ENCODE data around the gene HNF4A. TPM values are rescaled to one million over a fixed set of nuclear protein-coding genes. Genes with fewer than 3 reads are reported as not detected.
A peak's percentile ranks its signal among the peaks of the same experiment; 100 is the strongest.
"Not testable (repeated sequence)": the region's sequence is repeated elsewhere in the genome, so short reads cannot be mapped to it uniquely, and the experiment has no call there.

HNF4A gene
- total RNA-seq, 2 donors from 2014 or later = 301 to 321 TPM

DNA sequence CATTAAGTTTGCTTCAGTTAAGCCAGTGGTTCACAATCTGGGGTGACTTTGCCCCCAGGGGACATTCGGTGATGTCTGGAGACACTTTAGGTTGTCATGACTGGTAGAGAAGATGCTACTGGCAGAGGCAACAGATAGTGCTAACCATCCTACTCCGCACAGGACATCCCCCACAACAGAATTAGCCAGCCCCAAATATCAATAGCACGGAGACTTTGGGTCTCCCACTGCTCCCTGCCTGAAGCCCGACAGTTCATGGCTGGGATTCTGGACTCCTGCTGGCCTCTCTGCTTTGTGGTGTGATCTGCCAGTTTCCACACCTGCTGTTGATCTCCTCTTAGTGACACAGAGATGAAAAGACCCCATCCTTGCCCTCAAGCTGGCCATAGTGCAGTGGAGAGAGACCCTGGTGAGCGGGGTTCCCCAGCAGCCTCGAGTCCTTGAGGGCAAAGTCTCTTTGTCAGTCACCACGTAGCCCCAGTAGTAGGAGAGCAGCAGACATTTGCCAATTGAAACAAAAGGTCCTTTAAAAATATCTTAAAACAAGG lies 95.5 kb downstream of the HNF4A start:
- intact Hi-C loops (cut with DNase I, micrococcal nuclease) = no loop called here
- ATAC-seq = no peak
- no peak for DNase-seq

DNA sequence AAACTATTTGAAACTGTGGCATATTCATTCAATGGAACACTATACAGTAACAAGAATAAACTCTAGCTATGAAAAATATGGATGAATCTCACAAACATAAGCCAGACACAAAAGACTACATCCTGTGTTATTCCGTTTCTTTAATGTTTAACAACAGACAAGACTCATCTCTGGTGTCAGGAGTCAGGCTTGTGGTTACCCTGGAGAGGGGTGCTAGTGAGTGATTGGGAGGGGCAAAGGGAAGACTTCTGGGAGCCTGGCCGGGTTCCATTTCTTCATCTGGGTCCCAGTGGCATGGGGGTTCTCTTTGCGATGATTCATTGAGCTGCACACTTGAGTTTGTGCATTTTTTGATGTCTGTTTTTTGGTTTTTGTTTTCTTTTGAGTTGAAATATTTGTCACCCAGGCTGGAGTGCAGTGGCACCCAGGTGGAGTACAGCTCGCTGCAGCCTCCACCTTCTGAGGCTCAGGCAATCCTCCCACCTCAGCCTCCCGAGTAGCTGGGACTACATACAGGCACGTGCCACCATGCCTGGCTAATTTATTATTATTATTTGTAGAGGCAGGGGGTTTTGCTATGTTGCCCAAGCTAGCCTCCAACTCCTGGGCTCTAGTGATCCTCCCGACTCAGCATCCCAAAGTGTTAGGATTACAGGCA lies 98.9 kb downstream of the HNF4A start:
- intact Hi-C loops (cut with DNase I, micrococcal nuclease) = no loop called here
- ATAC-seq (no peak), DNase-seq (no peak)

DNA sequence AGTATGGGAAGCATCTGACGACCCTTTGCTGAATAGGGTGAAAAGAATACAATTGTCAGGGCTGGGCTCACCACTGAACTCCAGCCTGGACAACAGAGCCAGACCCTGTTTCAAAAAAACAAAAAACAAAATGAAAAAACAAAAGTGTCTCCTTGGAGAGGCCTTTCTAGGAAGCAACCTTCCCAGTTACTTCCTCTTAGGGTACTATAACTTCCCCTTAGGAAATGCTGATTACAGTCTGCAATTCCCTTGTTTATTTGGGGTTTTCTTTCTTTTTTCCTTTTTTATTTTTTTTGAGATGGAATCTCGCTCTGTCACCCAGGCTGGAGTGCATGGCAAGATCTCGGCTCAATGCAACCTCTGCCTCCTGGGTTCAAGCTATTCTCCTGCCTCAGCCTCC lies 99.6 kb downstream of the HNF4A start:
- intact Hi-C loops (cut with DNase I, micrococcal nuclease) = no loop called here
- ATAC-seq (no peak), DNase-seq (no peak)

DNA sequence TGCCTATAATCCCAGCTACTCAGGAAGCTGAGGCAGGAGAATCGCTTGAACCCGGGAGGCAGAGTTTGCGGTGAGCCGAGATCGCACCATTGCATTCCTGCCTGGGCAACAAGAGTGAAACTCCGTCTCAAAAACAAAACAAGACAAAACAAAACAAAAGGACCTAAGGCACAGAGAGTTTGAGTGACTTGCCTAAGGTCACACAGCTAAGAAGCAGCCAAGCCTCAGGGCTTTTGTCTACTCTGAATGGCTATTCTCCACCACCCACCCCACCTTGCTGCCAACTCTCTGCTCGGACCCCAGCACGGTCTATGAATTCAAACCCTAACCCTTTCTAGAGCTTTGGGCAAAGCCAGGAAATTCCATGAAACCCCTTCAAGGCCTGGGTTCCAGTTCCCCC lies 101.1 kb downstream of the HNF4A start:
- intact Hi-C loops (cut with DNase I, micrococcal nuclease) = no loop called here
- ATAC-seq = no peak
- no peak for DNase-seq

DNA sequence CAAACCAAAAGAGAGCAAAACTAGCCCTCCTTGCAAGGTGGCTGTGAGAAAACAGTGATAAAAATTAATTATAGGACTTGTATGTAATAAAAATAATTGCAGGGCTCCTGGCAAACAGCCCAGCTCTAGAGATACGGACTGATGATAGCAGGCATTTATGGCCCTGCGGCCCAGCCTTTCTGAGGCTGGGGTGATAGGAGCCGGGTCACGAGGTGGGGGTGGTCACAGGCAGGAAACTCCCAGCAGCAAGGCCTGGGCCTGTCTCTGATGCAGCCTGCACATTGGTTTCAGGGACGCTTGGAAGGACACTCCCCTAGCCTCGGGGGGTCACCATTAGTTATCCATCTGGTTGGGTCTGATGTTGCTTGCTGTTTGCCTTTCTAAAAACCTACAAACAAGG lies 101.5 kb downstream of the HNF4A start:
- DNase-seq (peak; percentile 62 to 74), ATAC-seq (peak; percentile 67)
- intact Hi-C loops (cut with DNase I, micrococcal nuclease) = no loop called here

DNA sequence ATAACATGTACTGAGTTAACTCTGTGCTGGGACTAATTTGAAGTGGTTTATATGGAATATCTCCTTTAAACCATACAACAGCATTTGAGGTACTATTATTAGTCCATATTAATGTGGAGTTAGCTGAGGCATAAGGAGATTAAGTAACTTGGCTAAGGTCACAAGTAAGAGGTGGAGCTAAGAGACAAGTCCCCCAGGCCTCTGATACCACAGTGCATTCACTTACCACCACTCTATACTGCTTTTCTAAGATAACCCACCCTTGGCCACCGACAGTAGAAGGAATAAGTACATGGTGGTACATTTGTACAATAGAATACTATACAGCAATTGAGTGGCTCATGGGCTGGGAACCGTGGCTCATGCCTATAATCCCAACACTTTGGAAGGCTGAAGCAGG lies 103.8 kb downstream of the HNF4A start:
- intact Hi-C loops (cut with DNase I, micrococcal nuclease) = no loop called here
- DNase-seq (no peak), ATAC-seq (no peak)

DNA sequence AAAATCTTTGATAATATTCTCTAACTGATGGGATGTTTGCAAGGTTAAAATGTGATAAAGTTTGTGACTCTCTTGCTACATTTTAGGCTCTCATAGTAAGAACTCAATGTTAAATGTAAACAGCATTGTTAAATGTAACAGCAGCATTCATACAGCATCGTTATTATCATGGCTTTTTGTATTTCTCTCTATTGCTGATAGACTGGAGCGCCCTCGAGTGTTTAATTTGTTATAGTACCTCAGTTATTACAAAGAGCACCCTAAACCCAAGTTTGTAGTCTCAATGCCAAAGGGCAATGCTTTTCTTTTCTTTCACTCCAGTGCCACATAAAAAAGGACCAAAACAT lies 105.3 kb downstream of the HNF4A start:
- DNase-seq (no peak), ATAC-seq (peak; percentile 67)
- intact Hi-C loops (cut with DNase I, micrococcal nuclease) = loop anchor here in 1 of 2 donors (10.0 kb wide), 1 partner anchor 246 kb away; the partner anchor contains the start of gene OSER1

DNA sequence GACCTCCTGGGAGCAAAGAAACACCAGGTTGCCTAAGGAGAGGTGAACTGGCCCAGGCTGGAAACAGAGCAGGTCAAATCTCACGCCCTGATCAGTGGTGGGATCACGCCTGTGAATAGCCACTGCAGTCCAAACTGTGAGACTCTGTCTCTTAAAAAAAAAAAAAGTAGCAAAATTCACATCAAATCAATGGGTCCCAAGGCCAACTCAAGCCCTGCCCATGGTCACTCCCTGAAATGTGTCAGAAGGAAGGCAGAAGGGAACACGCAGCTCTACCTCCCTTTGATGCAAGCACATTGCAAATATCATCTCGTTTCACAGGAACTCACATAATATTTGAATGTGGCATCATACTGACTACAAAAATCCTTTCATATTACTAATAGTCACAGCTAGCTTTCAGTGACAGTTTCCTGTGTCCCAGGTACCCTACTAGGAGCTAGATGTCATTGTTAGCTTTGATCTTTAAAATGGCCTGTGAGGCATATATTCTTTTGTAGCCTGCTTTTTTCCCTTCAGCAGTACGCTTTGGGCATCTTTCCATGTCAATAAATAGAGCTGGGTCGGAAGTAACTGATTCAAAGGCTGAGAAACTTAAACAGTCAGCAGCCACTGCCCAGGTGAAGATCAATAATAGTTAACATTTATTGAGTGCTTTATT lies 105.8 kb downstream of the HNF4A start:
- intact Hi-C loops (cut with DNase I, micrococcal nuclease) = loop anchor here in 1 of 2 donors (10.0 kb wide), 1 partner anchor 246 kb away; the partner anchor contains the start of gene OSER1
- DNase-seq = no peak
- ATAC-seq = peak; percentile 43

DNA sequence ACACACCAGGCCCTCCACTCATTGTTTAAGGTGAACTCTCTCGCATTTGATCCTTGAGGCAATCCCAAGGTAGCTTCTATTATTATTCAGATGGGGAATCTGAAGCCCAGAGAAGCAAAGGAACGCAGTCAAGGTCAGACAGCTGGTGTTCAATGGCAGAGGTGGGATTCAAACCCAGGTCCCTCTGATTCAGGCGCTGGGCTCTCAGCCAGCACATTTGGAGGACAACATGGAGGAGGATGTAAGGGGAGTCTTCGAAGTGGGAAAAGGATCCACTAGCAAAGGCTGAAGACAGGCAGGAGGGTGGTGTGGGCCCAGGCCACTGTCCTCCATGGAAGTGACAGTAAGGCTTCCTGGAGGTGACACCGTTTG lies 106.3 kb downstream of the HNF4A start:
- intact Hi-C loops (cut with DNase I, micrococcal nuclease) = loop anchor here in 1 of 2 donors (10.0 kb wide), 1 partner anchor 247 kb away; the partner anchor contains the start of gene OSER1
- DNase-seq = no peak
- peak; percentile 3 for ATAC-seq

DNA sequence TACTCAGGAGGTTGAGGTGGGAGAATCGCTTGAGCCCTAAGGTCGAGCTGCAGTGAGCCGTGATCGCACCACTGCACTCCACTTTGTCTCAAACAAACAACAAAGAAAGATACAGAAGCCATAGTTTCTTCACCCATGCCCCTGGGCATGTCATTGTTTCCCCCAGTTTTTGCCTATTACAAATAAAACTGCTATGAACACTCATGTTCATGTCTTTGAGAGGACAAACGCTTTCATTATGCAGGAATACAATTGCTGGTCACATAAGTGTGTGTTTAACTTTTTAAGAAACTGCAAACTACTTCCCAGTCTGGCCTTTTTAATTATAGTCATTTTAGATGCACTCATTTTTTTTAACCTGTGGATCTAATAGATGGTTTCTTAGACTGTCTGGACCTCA lies 108.0 kb downstream of the HNF4A start:
- DNase-seq (no peak), ATAC-seq (no peak)
- intact Hi-C loops (cut with DNase I, micrococcal nuclease) = loop anchor here in 1 of 2 donors (10.0 kb wide), 1 partner anchor 249 kb away; the partner anchor contains the start of gene OSER1

DNA sequence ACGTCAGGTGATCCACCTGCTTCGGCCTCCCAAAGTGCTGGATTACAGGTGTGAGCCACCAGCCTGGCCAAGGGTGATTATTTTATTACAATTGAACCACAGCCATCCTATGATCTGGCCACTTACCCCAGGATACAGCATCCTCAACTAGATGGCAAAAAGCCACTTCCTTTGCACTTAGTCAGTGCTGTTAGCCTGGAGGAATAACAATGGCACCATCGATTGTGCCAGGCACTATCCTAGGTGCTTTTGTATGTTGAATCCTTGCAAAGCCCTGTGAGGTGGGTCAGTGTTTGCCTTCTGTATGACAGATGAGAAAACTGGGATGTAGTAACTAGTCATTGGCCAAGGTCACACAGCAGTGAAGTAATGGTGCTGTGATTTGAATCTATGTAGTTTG lies 109.0 kb downstream of the HNF4A start:
- ATAC-seq (no peak), DNase-seq (no peak)
- intact Hi-C loops (cut with DNase I, micrococcal nuclease) = loop anchor here in 1 of 2 donors (10.0 kb wide), 1 partner anchor 250 kb away; the partner anchor contains the start of gene OSER1

DNA sequence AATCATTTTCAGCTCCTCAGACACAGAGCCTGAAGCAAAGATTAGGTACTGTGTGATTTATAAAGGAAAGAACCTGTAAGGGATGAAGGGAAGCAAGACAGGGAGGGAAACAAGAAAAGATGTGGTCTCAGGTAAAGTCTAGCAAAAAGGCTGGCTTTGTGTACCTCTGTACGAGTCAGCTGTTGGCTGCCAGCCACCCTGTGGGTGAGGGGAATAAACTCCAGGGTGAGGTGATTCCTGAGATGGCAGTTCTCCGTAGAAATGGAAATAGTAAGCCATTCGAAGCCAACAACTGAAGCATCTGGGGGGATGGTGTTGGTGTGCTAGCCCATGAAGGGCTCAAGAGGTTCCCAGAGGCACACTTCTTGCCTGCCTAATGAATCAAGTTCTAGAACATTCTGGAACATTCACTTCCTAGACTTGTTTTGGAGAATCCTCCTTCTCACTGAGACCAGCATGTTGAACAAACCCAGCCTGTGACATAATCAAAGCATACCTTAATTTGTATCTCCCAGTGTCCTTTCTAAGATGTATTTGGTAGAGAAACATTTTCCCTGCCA lies 109.6 kb downstream of the HNF4A start:
- ATAC-seq (peak; percentile 31), DNase-seq (peak in 1 of 2 donors; percentile 75)
- intact Hi-C loops (cut with DNase I, micrococcal nuclease) = loop anchor here in 1 of 2 donors (10.0 kb wide), 1 partner anchor 250 kb away; the partner anchor contains the start of gene OSER1

DNA sequence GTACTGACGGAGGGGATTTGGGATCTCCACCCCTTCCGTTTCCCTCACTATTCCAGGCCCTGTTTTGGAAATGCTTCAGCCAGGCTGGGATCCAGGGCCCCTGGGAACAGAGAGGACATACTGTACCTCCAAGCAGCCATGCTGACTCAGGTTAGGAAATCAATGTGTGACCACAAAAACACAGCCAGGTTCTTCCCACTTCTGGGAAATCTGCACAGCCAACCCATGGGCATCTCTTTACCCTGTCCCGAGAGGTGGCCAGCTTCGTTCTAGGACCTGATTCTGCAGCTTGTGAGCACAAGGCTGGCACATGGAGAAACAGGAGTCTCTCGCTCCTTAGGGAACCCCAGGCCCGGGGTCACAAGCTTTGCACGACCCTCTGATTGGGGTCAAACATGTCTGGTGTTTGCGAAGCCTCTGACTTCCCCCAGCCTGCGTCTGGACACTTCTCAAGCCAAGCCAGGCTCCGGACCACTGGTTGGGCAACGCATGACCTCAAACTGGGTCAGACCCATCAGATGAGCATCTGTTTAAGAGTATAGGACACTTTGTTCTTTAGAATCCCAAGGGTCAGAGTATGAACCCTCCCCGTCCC lies 111.9 kb downstream of the HNF4A start:
- ATAC-seq (no peak), DNase-seq (no peak)
- intact Hi-C loops (cut with DNase I, micrococcal nuclease) = loop anchor here in 1 of 2 donors (10.0 kb wide), 1 partner anchor 253 kb away; the partner anchor contains the start of gene OSER1

DNA sequence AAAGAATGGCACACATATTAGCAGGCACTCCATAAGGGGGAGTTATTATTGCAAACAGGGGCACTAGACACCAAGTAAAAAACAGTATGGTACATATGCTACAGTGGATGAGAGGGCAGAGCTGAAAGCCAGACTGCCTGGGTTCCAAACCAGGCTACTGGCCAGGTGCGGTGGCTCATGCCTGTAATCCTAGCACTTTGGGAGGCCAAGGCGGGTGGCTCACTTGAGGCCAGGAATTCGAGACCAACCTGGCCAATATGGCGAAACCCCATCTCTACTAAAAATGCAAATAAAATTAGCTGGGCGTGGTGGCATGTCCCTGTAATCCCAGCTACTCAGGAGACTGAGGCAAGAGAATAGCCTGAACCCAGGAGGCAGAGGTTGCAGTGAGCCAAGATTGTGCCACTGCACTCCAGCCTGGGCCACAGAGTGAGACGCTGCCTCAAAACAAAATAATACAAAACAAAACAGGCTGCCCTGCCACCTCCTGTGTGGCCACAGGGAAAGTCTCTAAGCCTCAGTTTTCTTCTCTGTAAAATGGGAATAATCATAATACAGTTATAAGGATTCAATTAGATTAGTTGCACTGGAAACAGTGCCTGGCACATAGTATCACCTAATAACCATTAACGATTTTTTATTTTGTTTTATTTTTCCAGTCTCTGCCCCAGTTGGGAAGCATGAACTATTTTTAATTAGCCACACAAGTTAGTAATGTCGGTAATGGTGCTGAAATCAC lies 112.7 kb downstream of the HNF4A start:
- ATAC-seq = no peak
- DNase-seq = no peak
- intact Hi-C loops (cut with DNase I, micrococcal nuclease) = loop anchor here in 1 of 2 donors (10.0 kb wide), 1 partner anchor 253 kb away; the partner anchor contains the start of gene OSER1

DNA sequence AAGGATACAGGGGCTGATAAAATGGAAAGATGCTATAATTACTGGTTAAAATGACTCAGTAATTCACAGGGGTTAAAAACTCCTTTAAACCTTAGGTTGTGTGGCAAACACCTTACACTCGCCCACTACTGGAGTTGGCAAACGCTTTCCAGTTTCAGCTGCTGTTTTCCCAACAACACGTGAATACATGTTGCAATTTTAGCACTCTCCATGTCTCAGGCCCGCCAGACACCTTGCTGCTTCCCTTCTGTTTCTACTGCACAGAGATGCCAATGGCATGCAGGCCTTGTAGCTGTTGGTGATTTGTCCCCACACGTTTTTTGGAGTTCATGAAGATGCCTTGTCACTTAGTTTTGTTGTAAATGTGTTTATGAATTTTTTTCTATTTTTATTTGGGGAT lies 114.8 kb downstream of the HNF4A start:
- intact Hi-C loops (cut with DNase I, micrococcal nuclease) = no loop called here
- DNase-seq (no peak), ATAC-seq (no peak)

DNA sequence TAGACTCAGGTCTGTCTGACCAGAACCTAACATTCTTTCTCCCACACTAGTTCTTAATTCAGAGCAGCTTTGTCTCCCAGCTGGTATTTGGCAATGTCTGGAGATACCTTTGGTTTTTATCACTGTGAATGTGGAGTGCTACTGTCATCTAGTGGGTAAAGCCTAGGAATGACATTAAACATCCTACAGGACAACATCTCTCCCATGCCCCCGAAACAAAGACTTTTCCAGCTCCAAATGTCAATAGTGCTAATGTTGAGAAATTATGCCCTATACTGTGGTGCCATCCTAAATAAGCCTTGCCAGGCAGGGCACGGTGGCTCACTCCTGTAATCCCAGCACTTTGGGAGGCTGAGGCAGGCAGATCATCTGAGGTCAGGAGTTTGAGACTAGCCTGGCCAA lies 116.0 kb downstream of the HNF4A start:
- intact Hi-C loops (cut with DNase I, micrococcal nuclease) = no loop called here
- peak; percentile 52 for ATAC-seq
- DNase-seq = no peak

DNA sequence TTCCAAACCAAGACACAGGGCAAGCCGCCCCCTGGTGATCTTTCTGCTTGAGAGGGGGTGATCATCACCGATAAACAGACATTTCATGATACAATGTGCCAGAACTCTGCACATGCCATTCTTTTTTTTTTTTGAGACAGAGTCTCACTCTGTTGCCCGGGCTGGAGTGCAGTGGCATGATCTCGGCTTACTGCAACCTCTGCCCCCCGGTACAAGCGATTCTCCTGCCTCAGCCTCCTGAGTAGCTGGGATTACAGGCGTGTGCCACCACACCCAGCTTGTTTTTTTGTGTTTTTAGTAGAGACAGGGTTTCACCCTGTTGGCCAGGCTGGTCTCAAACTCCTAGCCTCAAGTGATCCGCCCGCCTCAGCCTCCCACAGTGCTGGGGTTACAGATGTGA lies 116.8 kb downstream of the HNF4A start:
- intact Hi-C loops (cut with DNase I, micrococcal nuclease); DNase-seq; ATAC-seq: not testable (repeated sequence)

DNA sequence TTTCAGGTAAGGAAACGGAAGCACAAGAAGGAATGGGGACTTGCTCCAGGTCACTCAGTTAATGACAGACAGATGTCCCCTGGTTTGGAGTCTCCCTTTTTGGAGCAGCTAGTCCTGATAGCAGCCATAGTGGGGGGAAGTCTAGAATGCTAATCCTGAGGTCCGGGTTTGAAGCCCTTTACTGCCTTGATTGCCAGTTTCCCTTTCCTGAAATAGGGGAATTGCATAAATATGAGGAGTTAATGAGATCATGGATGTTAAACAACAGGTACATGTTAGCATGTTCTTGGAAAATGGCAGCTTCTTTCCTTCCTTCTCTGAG lies 119.8 kb downstream of the HNF4A start:
- peak; percentile 3 for ATAC-seq

More for the DNA sequence above, 119.8 kb downstream of the HNF4A start:
- DNase-seq = no peak
- intact Hi-C loops (cut with DNase I, micrococcal nuclease) = no loop called here

All from left colon (tissue), 2 donors.